Stimulated activated CD8-positive, alpha-beta memory T cell treated with anti-CD3 and anti-CD28 coated beads, Interleukin-7, amount 100 ng/mL, for 1 hour (primary cell): ENCODE data around the gene STRIP2.
A peak's percentile ranks its signal among the peaks of the same experiment; 100 is the strongest.
"Not testable (repeated sequence)": the region's sequence is repeated elsewhere in the genome, so short reads cannot be mapped to it uniquely, and the experiment has no call there.

Experiments used
- DNase-seq, 2 donors: peaks; one replicate each; pipeline ENCODE4 v3.0.0-alpha.2; 2020; ENCODE audit warnings: low read depth in 2 of 2

The STRIP2 gene, protein sequence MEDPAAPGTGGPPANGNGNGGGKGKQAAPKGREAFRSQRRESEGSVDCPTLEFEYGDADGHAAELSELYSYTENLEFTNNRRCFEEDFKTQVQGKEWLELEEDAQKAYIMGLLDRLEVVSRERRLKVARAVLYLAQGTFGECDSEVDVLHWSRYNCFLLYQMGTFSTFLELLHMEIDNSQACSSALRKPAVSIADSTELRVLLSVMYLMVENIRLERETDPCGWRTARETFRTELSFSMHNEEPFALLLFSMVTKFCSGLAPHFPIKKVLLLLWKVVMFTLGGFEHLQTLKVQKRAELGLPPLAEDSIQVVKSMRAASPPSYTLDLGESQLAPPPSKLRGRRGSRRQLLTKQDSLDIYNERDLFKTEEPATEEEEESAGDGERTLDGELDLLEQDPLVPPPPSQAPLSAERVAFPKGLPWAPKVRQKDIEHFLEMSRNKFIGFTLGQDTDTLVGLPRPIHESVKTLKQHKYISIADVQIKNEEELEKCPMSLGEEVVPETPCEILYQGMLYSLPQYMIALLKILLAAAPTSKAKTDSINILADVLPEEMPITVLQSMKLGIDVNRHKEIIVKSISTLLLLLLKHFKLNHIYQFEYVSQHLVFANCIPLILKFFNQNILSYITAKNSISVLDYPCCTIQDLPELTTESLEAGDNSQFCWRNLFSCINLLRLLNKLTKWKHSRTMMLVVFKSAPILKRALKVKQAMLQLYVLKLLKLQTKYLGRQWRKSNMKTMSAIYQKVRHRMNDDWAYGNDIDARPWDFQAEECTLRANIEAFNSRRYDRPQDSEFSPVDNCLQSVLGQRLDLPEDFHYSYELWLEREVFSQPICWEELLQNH

DNA sequence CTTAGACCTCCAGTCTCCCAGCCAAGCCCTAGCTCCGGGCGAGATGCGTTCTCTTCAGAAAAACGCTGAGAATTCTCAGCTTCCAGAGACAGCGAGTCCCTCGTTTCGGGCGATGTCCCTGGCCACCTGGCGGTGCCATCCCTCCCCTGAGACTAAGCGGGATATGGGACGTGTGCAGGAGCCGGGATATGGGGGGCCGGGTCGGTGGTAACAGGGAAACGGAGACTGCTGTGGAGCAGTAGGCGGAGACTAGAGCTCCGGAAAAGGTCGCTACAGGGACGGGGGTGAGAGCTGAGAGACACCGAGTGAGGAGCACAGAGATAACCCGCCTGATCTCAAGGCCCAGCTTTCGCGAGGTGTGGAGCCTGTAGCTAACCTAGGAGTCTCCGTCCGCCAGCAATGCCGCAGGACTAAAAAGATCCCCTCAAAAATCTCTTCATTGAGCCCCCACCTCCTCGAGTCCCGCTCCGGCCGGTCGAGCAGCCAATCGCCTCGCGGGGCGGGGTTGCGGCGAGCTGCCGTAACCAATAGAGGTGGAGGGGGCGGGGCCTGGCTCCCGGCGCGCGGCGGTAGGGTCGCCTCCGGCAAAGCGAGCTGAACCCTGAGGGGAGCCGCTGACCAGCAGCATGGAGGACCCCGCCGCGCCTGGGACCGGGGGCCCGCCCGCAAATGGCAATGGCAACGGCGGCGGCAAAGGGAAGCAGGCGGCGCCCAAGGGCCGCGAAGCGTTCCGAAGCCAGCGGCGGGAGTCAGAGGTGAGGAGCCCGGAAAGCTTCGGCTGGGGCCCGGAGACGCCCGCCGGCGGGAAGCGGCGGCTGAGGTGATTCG is at the start of gene STRIP2:
Gene STRIP2 (plus strand): TSS at position 586 of the 828 bp plus-strand sequence. CDS start 41 bp downstream, at position 627.
- DNase-seq: peak; percentile 78 to 85

DNA sequence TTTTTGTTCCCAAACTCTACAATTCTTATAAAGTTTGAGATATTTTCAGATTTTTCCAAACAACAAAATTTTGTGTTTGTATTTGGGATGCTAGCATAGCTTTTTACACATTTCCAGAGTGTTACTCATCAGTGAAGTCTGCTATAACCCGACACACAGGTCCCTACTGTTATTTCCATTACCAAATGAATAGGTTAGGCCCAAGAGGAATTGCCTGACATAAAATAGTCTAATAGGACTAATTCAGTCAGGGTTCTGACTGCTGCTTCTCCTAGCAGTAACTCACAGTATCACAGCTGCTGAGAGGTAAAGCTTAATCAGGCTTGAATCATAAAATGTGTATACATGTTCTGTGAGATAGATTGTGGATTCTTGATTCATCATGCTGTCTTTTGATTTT is 49.1 kb upstream of the STRIP2 start:
- no peak for DNase-seq

DNA sequence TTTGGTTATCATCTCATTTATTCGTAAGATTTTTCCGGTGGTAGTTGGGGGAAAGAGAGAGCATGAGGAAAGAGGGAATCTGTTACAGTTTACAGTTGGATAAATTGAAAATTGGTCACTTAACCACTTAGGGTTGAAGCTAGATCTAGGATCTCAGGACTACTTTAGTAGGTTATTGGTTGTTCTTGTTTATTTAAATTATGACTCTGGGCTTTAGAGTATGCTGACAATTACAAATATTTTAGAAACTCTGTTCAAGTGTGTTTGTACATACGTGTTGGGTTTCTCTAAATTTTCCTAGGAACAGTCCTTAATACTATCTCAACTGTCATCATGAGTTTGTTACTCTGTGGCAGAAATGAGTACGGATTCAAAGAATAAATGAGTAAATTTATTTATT is 48.6 kb upstream of the STRIP2 start:
- DNase-seq: no peak

DNA sequence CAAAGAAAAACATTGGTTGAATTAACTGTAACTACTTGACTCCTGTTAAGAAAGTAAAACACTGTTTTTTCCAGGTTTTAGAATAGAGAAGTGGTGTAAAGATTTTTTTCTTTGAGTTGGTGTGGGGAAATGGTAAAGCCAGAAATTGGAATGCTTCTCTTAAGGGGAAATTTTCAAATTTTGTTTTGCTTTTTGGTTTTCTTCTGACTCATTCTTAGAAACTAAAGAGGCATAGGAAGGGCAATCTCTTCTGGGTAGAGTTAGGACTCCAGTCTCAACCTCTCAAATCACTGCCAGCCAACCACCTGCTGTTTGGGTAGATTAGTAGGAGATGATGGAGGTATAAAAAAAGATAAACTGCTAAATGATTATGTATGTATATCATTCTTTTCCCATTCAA is 47.7 kb upstream of the STRIP2 start:
- DNase-seq: no peak

DNA sequence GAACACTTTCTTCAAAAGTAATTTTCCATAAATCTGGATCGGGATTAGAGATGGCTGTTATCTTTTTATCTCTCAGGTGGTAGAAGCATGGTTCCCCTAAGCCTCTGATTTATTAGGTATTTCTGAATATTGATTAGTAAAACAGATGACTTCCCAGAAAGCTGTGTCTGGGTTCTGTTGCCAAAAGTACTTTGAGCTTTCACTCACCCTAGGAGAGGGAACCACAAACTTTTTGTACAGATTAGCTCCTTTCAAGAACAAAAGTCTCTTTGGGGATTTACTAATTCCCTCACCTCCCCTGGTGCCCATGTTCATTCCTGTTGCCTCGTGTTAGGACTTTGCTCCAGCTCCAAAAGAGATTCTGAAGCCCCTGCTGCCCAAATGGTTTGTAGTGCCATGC is 46.7 kb upstream of the STRIP2 start:
- DNase-seq: no peak

DNA sequence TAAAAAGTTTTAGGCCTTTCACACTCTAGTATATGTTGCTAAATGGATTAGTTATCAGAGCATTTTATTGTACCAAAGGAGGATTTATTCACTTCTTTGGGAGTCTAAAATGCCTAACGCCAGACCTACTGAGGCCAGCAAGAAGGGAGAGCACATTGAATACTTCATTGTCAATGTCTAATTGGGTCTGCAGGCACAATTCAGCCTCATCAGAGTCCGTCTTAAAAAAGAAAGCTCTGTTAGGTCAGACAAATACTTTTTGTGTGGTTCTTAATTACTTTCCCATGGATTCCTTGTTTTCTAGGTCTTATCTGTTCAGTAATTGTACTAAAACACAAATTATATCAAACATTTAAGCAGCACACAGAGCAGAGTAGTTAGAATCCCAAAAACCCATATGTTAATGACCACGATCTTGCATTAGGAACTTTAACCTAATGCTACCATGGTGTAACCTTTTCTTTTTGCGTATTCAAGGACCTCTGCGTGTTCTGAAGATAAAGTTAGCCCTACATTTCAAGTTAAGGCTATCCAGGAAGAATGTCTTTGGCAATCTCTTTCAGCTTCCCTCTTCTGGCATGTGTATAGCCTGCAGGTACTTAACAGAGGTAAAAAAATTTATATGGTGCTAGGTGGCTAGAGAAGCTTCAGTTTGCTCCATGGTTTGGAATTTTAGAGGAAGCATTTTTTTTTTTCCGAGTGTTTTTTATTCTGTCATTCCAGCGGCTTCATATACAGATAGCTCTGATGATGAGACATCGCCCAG is 45.7 kb upstream of the STRIP2 start:
- no peak for DNase-seq

DNA sequence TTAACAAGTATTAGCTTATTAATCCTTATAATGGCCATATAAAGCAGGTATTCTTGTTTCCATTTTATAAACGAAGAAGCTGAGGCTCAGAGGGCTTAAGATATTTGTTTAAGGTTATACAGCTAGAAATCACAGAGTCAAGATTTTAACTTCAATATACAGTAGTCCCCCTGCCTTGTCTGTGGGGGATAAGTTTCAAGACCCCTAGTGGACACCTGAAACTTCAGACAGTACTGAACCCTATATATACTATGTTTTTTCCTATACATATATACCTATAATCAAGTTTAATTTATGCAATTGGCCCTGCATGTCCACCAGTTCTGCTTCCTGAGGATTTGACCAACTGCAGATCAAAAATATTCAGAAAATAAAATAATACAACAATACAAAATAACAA is 44.4 kb upstream of the STRIP2 start:
- no peak for DNase-seq

DNA sequence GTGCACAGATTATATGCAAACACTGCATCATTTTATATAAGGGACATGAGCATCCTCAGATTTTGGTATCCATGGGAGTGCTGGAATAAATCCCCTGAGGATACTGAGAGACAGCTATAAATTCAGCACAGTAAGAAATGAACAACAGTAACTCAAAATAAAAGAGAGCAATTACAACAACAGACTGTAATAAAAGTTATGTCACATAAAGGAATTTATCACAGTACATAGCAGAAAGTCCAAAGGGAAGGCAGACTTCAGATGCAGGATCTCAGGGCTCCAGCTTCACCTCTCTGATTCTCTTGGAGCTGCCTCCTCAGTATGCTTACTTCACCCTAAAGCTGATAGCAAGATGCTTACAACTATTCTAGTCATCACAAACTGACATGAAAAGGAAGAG is 43.9 kb upstream of the STRIP2 start:
- DNase-seq: no peak

DNA sequence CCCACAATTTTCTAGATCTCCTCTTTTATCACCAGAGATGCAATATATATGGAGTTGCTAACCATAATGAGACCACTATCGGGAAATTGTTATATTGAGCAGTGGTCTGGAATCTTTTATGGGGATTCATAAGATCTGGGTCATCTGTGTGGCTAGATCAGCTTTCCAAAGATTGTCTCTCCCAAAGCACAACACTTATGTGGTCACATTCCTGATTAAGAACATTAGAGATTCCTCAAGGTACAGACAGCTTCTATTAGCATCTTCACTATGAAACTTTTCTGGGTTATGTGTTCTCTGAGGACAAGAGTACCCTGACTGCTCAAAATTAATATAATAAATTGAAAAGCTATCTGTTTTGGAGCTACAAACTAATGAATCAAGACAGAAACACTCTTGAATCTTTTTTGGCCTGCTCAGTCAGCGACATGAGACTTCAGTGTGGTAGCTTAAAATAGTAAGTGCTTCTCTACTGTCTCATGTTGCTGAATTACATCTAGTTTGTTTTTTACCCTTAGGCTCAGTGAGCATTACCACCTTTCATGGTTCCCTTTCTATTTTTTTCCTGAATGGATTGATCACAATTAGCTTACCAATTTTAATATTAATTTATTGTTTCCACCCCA is 42.6 kb upstream of the STRIP2 start:
- no peak for DNase-seq

DNA sequence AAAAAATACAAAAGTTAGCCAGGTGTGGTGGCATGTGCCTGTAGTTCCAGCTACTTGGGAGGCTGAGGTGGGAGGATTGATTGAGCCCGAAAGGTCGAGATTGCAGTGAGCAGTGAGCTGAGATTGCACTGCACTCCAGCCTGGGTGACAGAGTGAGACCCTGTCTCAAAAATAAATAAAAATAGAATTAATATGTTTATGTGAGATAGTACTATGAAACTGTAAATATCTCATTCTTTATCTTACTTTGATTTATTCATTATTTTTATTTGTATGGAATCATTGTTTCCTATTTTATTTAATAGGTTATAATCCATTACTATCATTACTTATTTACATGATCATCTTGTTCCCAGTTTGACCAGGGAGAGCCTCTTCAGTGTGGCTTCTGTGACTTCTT is 41.0 kb upstream of the STRIP2 start:
- no peak for DNase-seq

DNA sequence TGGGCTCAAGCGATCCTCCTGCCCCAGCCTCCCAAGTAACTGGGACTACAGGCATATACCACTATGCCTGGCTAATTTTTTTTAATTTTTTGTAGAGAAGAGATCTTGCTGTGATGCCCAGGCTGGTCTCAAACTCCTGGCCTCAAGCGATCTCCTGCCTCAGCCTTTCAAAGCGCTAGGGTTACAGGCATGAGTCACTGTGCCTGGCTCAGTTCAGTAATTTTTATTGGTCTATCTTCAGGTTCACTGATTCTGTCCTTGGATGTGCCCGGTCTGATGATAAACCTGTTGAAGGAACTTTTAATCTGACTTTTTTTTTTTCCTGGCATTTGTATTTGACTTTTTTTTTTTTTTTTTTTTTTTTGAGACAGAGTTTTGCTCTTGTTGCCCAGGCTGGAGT is 40.1 kb upstream of the STRIP2 start:
- DNase-seq: no peak

DNA sequence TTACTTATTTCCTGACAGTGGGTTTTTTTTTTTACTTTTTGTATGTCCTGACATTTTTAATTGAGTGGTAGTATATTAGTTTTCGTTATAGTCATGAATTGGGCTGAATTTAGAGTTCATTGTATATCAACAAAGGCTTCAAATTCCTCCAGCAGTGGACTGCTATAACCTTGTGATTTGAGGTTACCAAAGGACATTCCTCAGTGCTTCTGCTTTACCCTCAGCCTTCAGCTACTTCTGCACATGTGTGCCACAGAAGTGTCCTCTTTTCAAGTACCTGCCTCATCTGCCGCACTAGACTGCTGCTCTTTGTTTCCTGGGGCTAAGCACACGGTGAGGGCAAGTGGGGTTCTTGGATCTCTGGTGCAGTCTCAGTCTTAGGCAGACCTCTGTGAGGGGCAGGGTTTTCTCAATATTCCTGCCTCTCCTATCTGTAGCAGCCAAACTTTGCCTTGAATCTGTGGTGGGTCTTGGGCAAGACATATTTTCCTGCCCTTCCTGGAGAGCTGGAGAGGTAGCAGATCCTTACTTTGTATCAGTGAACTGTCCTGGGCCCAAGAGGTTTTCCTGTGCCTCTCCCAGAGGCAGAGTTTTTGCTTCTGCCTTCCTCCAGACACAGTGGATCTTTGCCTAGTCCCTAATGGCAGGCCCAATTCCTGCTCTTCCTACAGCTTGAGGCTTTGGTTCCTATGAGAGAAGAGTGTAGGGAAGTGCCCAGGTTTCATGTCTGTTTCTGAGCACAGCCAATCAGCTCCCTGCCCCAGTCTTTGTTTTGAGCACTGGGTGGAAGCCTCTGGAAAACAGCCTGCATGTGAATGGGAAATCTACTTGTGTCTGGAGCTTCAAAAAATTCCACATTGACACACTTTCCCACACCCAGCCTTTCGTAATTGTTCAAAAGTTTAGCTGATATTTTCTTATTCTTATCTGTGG is 39.0 kb upstream of the STRIP2 start:
- no peak for DNase-seq

DNA sequence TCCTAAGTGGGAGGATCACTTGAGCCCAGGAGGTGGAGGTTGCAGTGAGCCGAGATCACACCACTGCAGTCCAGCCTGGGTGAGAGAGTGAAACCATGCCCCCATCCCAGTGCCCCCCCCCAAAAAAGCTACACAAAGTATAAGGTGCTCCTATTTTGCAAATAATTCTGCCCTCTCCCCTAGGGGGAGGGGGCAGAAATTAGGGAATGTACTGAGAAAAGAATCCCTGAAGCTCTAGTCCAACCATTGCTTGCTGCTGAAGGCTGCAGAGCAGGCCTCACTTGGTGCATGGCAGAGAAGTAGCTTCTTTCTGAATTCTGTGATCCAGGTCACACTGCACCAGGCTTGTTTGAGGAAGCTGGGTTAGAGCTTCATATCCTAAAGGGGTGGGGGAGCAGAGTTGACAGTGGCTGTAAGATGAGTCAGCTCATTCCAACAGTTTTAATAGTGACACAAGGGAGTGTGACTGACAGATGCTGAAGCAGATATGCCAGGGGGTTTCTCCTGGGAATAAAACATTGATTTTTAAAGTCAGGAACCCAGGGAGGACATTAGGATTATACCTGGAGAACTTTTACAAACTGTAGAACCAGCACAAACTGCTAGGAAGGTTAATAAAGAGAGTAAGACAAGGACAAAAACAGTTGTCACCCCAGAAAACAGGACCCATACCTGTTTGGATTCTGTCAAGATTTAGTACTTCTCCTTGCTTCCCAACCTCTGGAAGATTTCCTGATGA is 32.8 kb upstream of the STRIP2 start:
- no peak for DNase-seq

DNA sequence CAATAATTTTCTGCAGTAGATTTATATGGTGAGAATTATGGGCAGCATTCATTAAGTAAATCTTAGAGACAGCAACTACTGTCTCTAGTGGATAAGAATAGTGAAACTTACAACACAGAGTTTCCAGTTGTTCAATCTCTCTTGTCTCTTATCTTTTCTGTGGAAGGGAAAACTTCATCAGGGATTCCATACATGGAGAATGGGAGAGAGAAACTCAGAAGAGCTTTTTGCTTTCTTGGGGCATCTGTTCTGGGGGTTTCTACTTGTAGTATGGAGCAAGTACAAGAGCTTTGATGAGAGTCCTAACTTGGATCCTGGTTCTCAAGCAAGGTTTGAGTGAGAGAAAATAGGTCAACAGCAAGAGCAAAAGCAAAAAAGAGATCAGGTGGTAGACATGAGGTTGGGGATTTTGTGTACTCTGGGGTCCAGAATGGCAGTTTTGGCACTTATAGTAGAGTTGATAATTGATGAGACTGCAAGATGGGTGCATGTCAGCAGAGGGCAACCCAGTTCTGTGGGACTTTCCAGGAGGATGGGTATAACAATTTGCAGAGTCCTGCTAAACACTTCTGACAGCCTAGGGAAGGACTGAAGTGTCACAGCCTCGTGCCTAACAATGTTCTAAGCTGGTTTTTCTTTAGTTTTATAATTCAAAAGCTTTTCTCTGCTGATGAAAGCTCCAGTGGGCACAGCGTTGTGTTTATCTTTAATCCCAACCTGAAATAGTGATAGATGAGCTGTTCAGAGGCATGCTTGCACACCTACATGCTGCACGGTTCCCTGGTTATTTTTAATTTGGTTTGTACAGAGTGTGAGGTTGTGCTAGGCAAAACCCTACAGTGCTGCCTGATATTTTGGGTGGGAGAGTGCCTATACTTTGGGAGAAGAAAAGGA is 32.0 kb upstream of the STRIP2 start:
- no peak for DNase-seq

DNA sequence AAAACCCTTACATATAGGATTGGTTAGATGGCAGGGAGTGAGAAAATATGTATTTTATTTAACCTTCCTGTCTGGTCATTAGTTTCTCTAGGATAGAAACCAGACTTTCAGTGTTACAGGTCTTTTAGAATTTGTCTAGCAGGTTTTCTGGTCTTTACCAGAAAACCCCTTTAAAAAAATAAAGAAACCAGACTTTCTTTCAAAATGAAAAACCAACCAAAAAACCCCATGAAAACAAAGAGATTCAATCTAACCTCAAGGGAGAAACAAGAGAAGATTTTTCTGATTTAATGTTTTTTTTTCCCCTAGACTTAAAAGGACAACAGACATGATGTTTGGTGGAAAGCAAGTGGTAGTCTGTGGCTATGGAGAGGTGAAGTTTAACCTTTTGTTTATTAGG is 28.7 kb upstream of the STRIP2 start:
- no peak for DNase-seq

DNA sequence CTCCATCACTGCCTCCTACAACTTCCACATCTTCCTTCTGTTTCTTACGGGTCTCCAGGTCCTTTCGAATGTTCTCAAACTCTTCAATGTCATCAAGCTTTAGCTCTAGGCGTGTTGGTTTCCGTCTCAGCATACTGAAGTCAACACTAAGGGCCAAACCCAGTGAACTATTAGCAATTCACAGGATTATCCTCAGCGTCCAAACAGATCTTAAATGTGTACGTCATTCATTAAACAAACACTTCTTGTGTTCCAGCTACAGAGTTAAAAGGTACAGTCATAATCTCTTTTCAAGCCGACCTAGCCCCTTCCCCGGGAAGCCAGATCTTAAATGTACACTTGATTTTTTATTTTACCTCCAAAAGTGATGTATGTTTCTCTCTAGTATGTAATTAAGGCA is 24.0 kb upstream of the STRIP2 start:
- not testable (repeated sequence) for DNase-seq

DNA sequence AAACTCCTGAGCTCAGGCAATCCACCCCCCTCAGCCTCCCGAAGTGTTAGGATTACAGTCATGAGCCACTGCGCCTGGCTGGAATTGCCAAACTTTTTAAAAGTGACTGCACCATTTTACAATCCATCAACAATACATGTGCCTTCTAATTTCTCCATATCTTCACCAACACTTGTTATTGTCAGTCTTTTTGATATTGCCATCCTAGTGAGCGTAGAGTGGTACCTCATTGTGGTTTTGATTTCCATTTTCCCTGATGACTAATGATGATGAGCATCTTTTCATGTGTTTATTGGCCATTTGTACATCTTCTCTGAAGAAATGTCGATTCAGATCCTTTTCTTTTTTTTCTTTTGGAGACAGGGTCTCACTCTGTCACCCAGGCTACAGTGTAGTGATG is 21.7 kb upstream of the STRIP2 start:
- DNase-seq: no peak

DNA sequence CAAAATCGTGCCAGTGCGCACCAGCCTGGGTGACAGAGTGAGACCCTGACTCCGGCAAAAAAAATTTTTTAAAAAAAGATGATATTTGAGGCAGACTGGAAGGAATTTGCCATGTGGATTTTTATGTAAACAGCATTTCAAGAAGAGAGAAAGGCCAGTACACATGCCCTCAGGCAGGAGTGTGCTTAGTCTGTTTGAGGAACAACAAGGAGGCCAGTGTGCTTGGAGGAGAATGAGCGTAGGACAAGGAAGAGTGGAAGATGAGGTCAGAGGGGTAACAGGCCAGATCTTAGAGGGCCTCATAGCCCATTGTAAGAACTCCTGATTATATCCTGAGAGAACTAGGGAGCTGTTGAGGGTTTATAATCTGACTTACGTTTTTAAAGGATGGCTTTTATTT is 17.2 kb upstream of the STRIP2 start:
- no peak for DNase-seq
